GM13976 (cell line): Measurements from ENCODE around the gene CCDC30.

Source experiments
- DNase-seq: peaks from one replicate; pipeline ENCODE4 v3.0.0; 2012; ENCODE audit warnings: low spot score
- CTCF ChIP-seq: IDR thresholded peaks from 2 replicates; pipeline ENCODE4 v1.5.1; 2012; ENCODE audit warnings: borderline replicate concordance, mild to moderate bottlenecking; ENCODE audit not compliant: insufficient read depth; ENCODE audit errors: extremely low read depth, missing control alignments, control extremely low read depth
- in situ Hi-C: fragments of 300-500 bp; cut with MboI; formaldehyde crosslinking; loops from one replicate; pipeline ENCODE4 v1.12.0; 2022; ENCODE audit warnings: low sequenced_read_pairs, mixed read lengths, inconsistent platforms; ENCODE audit not compliant: unreplicated experiment

The CCDC30 gene

GRCh38 chr1:42442662-42443061 lies 20.4 kb upstream of the CCDC30 start:
- no peak for DNase-seq
- no peak for TF ChIP-seq CTCF
- in situ Hi-C loops: no loop called here

- TF ChIP-seq CTCF: no peak
- no peak for DNase-seq
- in situ Hi-C loops: no loop called here
Measured at GRCh38 chr1:42449256-42449655, 13.8 kb upstream of the CCDC30 start.

GRCh38 chr1:42450061-42450460 lies 13.0 kb upstream of the CCDC30 start:
- no peak for DNase-seq
- in situ Hi-C loops: no loop called here
- no peak for TF ChIP-seq CTCF

DNA sequence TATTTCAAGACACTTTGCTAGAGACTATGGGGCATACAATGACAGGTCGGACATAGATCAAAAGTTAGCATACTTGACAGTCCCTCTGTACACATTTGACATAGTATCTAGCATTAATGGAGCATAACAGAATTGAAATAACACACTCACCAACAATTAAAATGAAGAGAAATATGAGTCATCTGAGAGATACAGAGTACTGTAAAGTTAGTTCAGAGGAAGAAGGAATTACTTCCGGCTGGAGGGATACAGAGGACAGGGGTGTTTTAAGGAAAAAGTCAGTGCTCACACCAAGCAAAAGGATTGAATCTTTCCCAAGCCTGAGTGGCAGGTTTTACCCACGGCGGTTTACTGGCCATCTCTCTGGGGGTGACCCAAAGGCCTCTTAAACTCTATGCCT lies 9.7 kb upstream of the CCDC30 start:
- no peak for TF ChIP-seq CTCF
- in situ Hi-C loops: no loop called here
- no peak for DNase-seq

DNA sequence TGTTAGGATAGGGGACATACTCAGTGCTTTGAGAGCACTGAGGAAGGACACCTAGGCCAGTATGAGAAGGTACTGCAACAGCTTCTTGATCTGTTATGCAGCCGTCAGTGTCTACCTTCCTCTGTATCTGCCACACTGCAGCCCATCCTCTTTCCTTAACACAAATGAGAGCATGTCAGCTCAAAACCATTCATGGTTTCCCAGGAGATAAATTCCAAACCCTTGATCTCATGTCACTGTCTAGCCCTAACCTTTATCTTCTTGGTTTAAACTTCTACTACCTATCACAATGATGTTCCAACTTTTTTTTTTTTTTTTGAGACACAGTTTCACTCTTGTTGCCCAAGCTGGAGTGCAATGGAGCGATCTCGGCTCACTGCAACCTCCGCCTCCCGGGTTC lies 8.7 kb upstream of the CCDC30 start:
- in situ Hi-C loops: no loop called here
- no peak for DNase-seq
- no peak for TF ChIP-seq CTCF

GRCh38 chr1:42456010-42456753 lies 6.9 kb upstream of the CCDC30 start, which contains the start of the genes PPCS and ZMYND12:
TSS of gene PPCS (plus strand) at chr1:42456543. CDS start at chr1:42456566, 23 bp downstream.
TSS of gene ZMYND12 (minus strand) at chr1:42456022. CDS start at chr1:42455997, 25 bp downstream.
- DNase-seq: peak; percentile 93
- no peak for TF ChIP-seq CTCF
- in situ Hi-C loops: no loop called here
